Lung microvascular endothelial cell (primary cell): ENCODE measurements around the gene CPB2. TPM values are rescaled to one million over a fixed set of nuclear protein-coding genes. Genes with fewer than 3 reads are reported as not detected.

Experiments
- DNase-seq, 2 donors: peaks; one replicate each; pipeline versions ENCODE4 v3.0.0 to v3.0.0-alpha.2; 2010; ENCODE audit warnings: low read depth in 2 of 2
- total RNA-seq: library from RNA; depleted of rRNA; stranded (reverse); fragments of >200 nt; gene quantifications from 2 replicates; pipeline ENCODE4 v1.2.1, GENCODE V29; 2014

Gene CPB2
- total RNA-seq, 1 donor from 2014 or later = not detected

DNA sequence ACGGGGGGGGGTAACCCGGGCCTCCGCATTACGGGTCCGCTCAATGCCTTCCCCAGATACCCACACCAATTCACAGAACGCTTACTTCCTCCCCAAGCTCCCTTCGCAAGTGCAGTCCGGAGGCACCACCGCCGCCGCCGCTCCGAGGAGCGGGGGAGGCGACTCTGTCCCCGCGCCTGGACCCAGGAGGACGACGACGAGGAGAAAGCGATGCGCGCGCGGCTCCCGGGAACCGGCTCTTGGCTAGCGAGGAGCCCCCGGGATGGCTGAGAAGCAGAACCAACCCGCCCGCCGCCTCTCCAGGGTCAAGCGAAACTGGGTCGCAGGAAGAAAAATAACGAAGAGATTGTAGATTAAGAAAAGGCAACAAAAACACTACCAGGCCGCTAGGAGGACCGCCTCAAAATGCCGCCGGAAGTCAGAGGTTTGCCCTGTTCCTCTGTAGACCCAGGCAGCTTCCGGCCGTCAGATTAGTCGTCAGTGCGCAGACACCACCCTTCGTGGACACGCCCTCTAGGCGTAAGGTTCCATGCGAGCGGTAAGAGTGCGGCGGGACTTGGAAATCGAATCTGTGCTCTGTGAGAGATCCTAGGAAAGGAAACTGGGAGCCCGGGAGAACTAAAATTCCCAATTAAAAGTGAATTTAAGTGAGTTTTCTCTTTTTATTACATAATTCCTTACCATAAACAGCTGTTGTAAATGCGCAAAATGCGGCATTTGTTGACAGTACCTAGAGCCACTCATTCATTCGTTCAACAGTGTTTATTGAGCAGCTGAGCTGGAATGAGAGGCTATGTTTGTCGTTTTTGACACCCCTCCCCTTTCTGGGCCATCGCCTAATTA, 52.3 kb downstream of the CPB2 start, which contains the start of gene ZC3H13:
ZC3H13 (minus strand) TSS at position 428 of the 843 bp plus-strand sequence. CDS start 7,239 bp downstream, outside the sequence.
- peak; percentile 94 to 97 for DNase-seq

GRCh38 chr13:46051968-46052318, 52.9 kb downstream of the CPB2 start:
- DNase-seq = peak in 1 of 2 donors; percentile 29

- DNase-seq = no peak
Observed at GRCh38 chr13:46050771-46051170, 54.1 kb downstream of the CPB2 start.

- DNase-seq = no peak
Observed at GRCh38 chr13:46045424-46045823, 59.4 kb downstream of the CPB2 start.

DNA sequence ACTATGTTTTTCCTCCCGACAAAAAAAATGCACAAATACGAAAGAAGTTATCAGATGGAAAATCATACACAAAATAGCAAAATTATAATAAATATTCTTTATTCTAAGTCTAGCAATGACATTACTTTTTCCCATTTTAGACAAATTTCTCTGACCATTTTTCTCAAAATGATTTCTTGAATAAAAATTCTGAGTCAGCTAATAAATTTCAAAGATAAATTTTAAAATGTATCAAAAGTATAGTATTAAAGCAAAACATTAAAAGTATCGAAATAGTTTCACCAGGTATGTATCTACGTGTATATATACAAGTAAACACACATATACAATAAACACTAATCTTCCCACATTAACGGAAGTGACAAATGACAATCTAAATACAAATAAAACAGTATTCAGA, 61.2 kb downstream of the CPB2 start:
- no peak for DNase-seq

GRCh38 chr13:46041419-46041839, 63.4 kb downstream of the CPB2 start:
- no peak for DNase-seq

DNA sequence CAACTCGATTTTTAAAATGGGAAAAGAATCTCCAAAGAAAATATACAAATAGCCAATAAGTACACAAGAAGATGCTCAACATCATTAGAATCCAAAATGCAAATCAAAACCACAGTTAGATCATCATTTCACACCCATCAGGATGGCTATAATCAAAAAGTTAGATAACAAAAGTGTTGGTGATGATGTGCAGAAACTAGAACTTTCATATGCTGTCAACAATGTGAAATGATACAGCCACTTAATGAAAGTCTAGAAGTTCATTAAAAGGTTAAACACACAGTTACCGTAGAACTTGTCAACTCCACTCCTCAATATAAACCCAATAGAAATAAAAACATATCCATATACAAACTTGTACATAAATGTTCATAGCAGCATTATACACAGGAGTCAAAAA, 64.1 kb downstream of the CPB2 start:
- DNase-seq = no peak

DNA sequence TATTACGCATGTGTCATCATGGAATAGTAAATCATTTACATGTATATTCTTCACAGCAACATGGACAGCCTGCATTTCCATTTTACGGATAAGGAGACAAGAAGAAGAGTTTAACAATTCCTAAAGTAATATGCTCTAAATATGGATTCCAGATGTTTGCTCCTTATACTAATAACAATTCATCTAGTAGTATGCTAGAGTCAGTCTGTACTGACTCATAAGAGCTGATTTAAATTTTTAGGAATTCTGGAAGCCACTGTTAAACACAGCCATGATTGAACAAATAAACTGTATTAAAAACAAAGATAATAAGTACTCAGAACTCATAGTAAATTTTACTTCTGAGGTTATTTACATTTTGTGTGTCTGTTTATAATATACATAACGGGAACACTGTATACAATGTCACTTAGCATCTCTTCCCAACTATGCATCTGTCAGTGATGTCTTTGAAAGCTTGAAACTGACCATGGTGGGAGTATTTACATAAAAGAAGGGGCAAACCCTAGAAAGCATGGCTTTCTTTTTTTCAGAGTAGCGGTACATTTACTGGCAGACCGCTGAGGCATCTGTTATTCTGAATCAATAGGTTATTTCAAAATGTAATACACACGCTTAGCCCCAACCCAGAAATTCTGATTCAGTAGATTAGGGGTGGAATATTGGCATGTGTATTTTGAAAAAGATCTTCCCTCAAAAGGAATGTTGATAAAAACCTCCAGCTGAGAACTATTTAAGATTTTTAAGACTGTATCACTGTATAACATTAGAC, 65.2 kb downstream of the CPB2 start:
- DNase-seq = no peak

DNA sequence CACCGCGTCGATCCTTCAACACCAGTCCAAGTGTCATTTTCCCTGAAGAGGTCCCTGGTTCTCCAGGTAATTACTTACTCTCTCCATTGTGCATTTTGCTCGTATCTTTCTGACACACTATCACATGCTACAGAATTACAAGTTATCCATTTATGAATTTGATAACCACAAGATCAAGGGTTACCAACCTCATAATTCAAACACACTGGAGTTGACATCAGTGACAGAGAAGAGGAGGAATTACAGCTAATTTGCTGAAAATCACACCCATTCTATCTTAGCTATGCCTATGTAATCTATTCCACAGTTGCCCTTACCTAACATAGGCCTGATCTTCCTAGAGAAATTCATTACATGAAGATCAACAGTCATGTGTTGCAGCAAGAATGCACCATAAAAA, 66.5 kb downstream of the CPB2 start:
- no peak for DNase-seq

DNA sequence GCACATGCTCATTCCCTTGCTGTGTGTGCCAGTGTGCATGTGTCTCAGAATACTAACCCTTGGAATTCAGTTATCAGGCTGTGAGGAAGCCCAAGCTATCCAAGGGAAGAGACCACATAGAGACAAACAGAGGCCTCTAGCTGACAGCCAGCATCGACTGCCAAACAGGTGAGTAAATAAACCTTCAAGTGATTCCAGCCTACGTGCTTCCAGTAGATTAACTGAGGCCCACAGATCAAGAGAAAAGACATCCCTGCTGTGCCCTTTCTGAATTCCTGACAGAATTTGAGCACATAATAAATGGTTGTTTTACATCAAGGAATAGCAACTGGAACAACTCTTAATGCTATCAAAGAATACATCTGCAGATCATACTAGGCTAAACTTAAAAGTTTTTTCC, 69.8 kb downstream of the CPB2 start:
- DNase-seq = no peak

DNA sequence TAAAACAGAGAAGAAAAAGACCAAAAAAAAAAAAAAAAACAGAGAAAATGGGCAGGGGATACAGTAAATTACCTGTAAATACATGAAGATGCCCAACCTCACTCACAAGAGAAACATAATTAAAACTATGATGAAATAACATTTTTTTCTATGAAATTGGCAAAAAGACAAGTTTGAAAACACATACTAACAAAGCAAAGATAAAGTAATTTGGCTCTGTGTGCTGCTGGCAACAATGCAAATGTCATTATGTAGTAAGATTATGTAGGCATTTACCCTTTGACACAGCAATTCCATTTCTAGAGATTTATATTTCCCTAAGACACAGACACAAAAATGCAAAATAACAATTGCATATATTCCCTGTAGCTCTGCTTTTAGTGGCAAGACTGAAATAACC, 72.5 kb downstream of the CPB2 start:
- DNase-seq = no peak

- DNase-seq = peak in 1 of 2 donors; percentile 17
Observed at GRCh38 chr13:46031581-46032263, 73.1 kb downstream of the CPB2 start.

DNA sequence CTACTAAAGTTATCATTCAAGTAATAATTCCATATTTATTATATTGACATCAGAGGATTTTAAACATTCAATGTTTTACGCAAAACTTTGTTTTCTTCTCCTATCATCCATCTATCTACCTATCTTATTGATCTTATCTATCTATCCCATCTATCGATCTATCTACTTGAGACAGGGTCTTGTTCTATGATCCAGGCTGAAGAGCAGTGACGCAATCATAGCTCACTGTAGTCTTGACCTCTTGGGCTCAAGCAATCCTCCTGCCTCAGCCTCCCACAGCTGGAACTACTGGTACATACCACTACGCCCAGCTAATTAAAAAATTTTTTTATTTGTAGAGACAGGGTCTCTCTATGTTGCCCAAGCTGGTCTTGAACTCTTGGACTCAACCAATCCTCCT, 79.7 kb downstream of the CPB2 start:
- no peak for DNase-seq

GRCh38 chr13:46022481-46022880, 82.4 kb downstream of the CPB2 start:
- DNase-seq = no peak

- DNase-seq = no peak
Observed at GRCh38 chr13:46016216-46016615, 88.6 kb downstream of the CPB2 start.

- no peak for DNase-seq
Observed at GRCh38 chr13:46015366-46015765, 89.5 kb downstream of the CPB2 start.

- DNase-seq = no peak
Observed at GRCh38 chr13:46012404-46012803, 92.4 kb downstream of the CPB2 start.

- DNase-seq = peak in 1 of 2 donors; percentile 9
Observed at GRCh38 chr13:46010148-46010547, 94.7 kb downstream of the CPB2 start.

DNA sequence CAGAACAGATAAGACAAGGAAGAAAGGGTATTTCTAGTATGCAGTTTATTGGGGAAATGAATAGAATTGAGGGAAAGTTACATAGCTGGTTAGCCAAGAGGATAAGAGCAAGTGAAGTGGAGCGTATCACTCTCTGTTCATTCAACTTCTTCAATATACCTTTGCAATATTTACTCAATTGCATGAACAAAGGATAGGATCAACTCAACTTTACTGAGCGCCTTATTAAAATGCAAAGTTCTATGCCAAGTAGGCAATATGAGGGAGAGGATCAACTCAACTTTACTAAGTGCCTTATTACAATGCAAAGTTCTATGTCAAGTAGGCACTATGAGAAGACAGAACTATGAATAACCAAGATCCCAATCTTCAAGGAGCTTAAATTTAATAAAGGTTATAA, 96.2 kb downstream of the CPB2 start:
- no peak for DNase-seq

- no peak for DNase-seq
Observed at GRCh38 chr13:46006688-46007452, 98.0 kb downstream of the CPB2 start.

- no peak for DNase-seq
Observed at GRCh38 chr13:46004491-46004890, 100.3 kb downstream of the CPB2 start.
